Activated CD4-positive, CD25-positive, alpha-beta regulatory T cell treated with anti-CD3 and anti-CD28 coated beads, Interleukin-2, amount 50 U/mL, for 24 hours (primary cell): Measurements from ENCODE around the gene RPN1.

Experiments used
- ATAC-seq, 2 donors: fragments of 150-1000 bp; cut with Tn5 transposase; one replicate each; pipeline ENCODE4 v1.10.0; 2021; ENCODE audit warnings: mild to moderate bottlenecking in 1 of 2, moderate library complexity in 1 of 2

Gene RPN1

GRCh38 chr3:128576290-128576689 is 74.3 kb downstream of the RPN1 start:
- no peak for ATAC-seq

GRCh38 chr3:128575777-128576176 is 74.8 kb downstream of the RPN1 start:
- ATAC-seq: no peak

GRCh38 chr3:128573707-128574162 is 76.9 kb downstream of the RPN1 start:
- no peak for ATAC-seq

GRCh38 chr3:128573160-128573559 is 77.5 kb downstream of the RPN1 start:
- peak; percentile 26 to 51 for ATAC-seq

- peak; percentile 54 to 72 for ATAC-seq
These were observed 77.9 kb downstream of the RPN1 start for GRCh38 chr3:128572644-128573105.

- no peak for ATAC-seq
These were observed 78.6 kb downstream of the RPN1 start for GRCh38 chr3:128572013-128572412.
